Fibroblast of villous mesenchyme (primary cell): Measurements from ENCODE around the gene UNKL. TPM values are rescaled to one million over a fixed set of nuclear protein-coding genes. Genes with fewer than 3 reads are reported as not detected.
"Not testable (repeated sequence)": the region's sequence is repeated elsewhere in the genome, so short reads cannot be mapped to it uniquely, and the experiment has no call there.

Source experiments
- DNase-seq: peaks from one replicate; pipeline ENCODE4 v3.0.0-alpha.2; 2010; ENCODE audit warnings: low read depth
- H3K4me3 ChIP-seq: 2 replicates; pipeline ENCODE4 v1.5.1; 2011; ENCODE audit warnings: low read depth, mild to moderate bottlenecking, low read length
- CTCF ChIP-seq: IDR thresholded peaks from 2 replicates; pipeline ENCODE4 v1.5.1; 2012; ENCODE audit warnings: low read depth, mild to moderate bottlenecking, low read length; ENCODE audit not compliant: insufficient read depth
- total RNA-seq: library from RNA; depleted of rRNA; stranded (reverse); fragments of >200 nt; gene quantifications from 2 replicates; pipeline ENCODE4 v1.2.3, GENCODE V29; 2012

Gene UNKL
- total RNA-seq, 1 donor = 7.8 TPM

GRCh38 chr16:1331712-1332617 lies 82.5 kb downstream of the UNKL start:
- no peak for TF ChIP-seq CTCF
- DNase-seq = peak; percentile 73
- peak overlapping the region; percentile 23 for H3K4me3 ChIP-seq

- peak overlapping the region; percentile 23 for H3K4me3 ChIP-seq
- no peak for DNase-seq
- TF ChIP-seq CTCF = no peak
Observed at GRCh38 chr16:1330931-1331711, 83.4 kb downstream of the UNKL start.

- TF ChIP-seq CTCF = peak; percentile 32
- DNase-seq = no peak
- no peak overlapping the region for H3K4me3 ChIP-seq
Observed at GRCh38 chr16:1330260-1330914, 84.1 kb downstream of the UNKL start.

- H3K4me3 ChIP-seq, DNase-seq: not testable (repeated sequence)
Observed at GRCh38 chr16:1328961-1329360, 85.5 kb downstream of the UNKL start.

GRCh38 chr16:1328136-1328535 lies 86.4 kb downstream of the UNKL start:
- not testable (repeated sequence) for DNase-seq, H3K4me3 ChIP-seq

GRCh38 chr16:1327619-1327947 lies 86.9 kb downstream of the UNKL start:
- no peak for TF ChIP-seq CTCF
- H3K4me3 ChIP-seq = no peak overlapping the region
- DNase-seq = no peak

GRCh38 chr16:1326946-1327618 lies 87.4 kb downstream of the UNKL start:
- no peak for DNase-seq
- TF ChIP-seq CTCF = no peak
- no peak overlapping the region for H3K4me3 ChIP-seq
